Spleen (tissue), 7 donors: Measurements from ENCODE around the gene KRTAP7-1.

ENCODE experiments used
- CTCF ChIP-seq, 11 experiments: fragments of 200-600 bp in 7 of 11; fragments of 450-650 bp in 4 of 11; sonication (generic) in 4 of 11; IDR thresholded peaks in 8 of 11; conservative IDR thresholded peaks in 3 of 11; 1 replicate in 7 of 11; 2 replicates in 4 of 11; pipeline versions ENCODE4 v1.4.0 to v1.8.0; 2016 to 2021; ENCODE audit warnings: antibody characterized with exemption in 11 of 11, inconsistent platforms in 4 of 11, mild to moderate bottlenecking in 1 of 11
- POLR2A ChIP-seq, 3 donors: fragments of 450-650 bp; IDR thresholded peaks; one replicate each; pipeline ENCODE4 v1.5.1; 2017; ENCODE audit warnings: antibody characterized with exemption in 3 of 3, mild to moderate bottlenecking in 1 of 3
- donor health status: DM: no; HTN: no; CAD: no; lungs with moderate emphysema.
- donor health status: DM: no; HTN: no; CAD: no.
- donor health status: DM: no; HTN: no; CAD: no.

GRCh38 chr21:30838536-30838935 lies 9.0 kb upstream of the KRTAP7-1 start:
- TF ChIP-seq CTCF (IDR thresholded peaks at IDR 0.05 in 8 of 11, conservative IDR thresholded peaks at IDR 0.05 in 3 of 11) (no peak), POLR2A (IDR thresholded peaks at IDR 0.05) (no peak)
